Type B pancreatic cell (in vitro differentiated cells): Measurements from ENCODE around the gene SNCB. TPM values are rescaled to one million over a fixed set of nuclear protein-coding genes. Genes with fewer than 3 reads are reported as not detected.

Experiments used
- DNase-seq: peaks from one replicate; pipeline ENCODE4 v3.0.0; 2021; ENCODE audit warnings: mixed read lengths; ENCODE audit not compliant: unreplicated experiment; ENCODE audit errors: extremely low spot score
- H3K27ac Mint-ChIP-seq: 2 replicates; pipeline ENCODE4 v1.8.0; 2021; ENCODE audit warnings: mild to moderate bottlenecking, mixed read lengths
- H3K27me3 Mint-ChIP-seq: 2 replicates; pipeline ENCODE4 v1.8.0; 2021; ENCODE audit warnings: mixed read lengths
- H3K36me3 Mint-ChIP-seq: 2 replicates; pipeline ENCODE4 v1.8.0; 2021; ENCODE audit warnings: mixed read lengths
- H3K4me1 Mint-ChIP-seq: one replicate; pipeline ENCODE4 v1.8.0; 2021; ENCODE audit warnings: mixed read lengths; ENCODE audit not compliant: unreplicated experiment
- H3K4me3 Mint-ChIP-seq: 2 replicates; pipeline ENCODE4 v1.8.0; 2021; ENCODE audit warnings: mild to moderate bottlenecking, mixed read lengths
- H3K9me3 Mint-ChIP-seq: 2 replicates; pipeline ENCODE4 v1.8.0; 2021; ENCODE audit warnings: mixed read lengths
- total RNA-seq: library from RNA; stranded (reverse); gene quantifications from 2 replicates; pipeline ENCODE4 v1.2.1, GENCODE V29; 2021; ENCODE audit warnings: low replicate concordance
- TF ChIP-seq, protein P1 (sequence below): fragments of 200-600 bp; sonication (generic); conservative IDR thresholded peaks from 2 replicates; pipeline ENCODE4 v1.5.0; 2021; ENCODE audit warnings: antibody characterized with exemption, mild to moderate bottlenecking

SNCB gene
- total RNA-seq, 1 donor from 2014 or later = 0.97 TPM

GRCh38 chr5:176577312-176578176 lies 52.8 kb downstream of the SNCB start:
- H3K36me3 Mint-ChIP-seq = no peaks in the 10 kb centered on the region
- H3K27me3 Mint-ChIP-seq = peaks cover 6% of the 10 kb centered on the region

GRCh38 chr5:176575488-176576422 lies 54.6 kb downstream of the SNCB start:
- no peak overlapping the region for H3K27ac Mint-ChIP-seq
- no peak overlapping the region for H3K4me3 Mint-ChIP-seq
- no peaks in the 10 kb centered on the region for H3K4me1 Mint-ChIP-seq
- H3K36me3 Mint-ChIP-seq = no peaks in the 10 kb centered on the region
- DNase-seq = no peak
- H3K9me3 Mint-ChIP-seq = no peaks in the 10 kb centered on the region
- peaks cover 10% of the 10 kb centered on the region for H3K27me3 Mint-ChIP-seq
- TF ChIP-seq, protein P1, sequence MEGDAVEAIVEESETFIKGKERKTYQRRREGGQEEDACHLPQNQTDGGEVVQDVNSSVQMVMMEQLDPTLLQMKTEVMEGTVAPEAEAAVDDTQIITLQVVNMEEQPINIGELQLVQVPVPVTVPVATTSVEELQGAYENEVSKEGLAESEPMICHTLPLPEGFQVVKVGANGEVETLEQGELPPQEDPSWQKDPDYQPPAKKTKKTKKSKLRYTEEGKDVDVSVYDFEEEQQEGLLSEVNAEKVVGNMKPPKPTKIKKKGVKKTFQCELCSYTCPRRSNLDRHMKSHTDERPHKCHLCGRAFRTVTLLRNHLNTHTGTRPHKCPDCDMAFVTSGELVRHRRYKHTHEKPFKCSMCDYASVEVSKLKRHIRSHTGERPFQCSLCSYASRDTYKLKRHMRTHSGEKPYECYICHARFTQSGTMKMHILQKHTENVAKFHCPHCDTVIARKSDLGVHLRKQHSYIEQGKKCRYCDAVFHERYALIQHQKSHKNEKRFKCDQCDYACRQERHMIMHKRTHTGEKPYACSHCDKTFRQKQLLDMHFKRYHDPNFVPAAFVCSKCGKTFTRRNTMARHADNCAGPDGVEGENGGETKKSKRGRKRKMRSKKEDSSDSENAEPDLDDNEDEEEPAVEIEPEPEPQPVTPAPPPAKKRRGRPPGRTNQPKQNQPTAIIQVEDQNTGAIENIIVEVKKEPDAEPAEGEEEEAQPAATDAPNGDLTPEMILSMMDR = no peak

More at GRCh38 chr5:176577312-176578176, 52.8 kb downstream of the SNCB start:
- no peaks in the 10 kb centered on the region for H3K4me1 Mint-ChIP-seq
- DNase-seq = no peak
- no peak overlapping the region for H3K27ac Mint-ChIP-seq
- H3K9me3 Mint-ChIP-seq = no peaks in the 10 kb centered on the region
- no peak overlapping the region for H3K4me3 Mint-ChIP-seq
- TF ChIP-seq, protein P1 = no peak

- H3K36me3 Mint-ChIP-seq = no peaks in the 10 kb centered on the region
- H3K4me3 Mint-ChIP-seq = no peak overlapping the region
- TF ChIP-seq, protein P1 = no peak
- H3K27me3 Mint-ChIP-seq = peaks cover 10% of the 10 kb centered on the region
- DNase-seq = no peak
- no peak overlapping the region for H3K27ac Mint-ChIP-seq
- no peaks in the 10 kb centered on the region for H3K4me1 Mint-ChIP-seq
- no peaks in the 10 kb centered on the region for H3K9me3 Mint-ChIP-seq
Measured at GRCh38 chr5:176575066-176575465, 55.3 kb downstream of the SNCB start.

DNA sequence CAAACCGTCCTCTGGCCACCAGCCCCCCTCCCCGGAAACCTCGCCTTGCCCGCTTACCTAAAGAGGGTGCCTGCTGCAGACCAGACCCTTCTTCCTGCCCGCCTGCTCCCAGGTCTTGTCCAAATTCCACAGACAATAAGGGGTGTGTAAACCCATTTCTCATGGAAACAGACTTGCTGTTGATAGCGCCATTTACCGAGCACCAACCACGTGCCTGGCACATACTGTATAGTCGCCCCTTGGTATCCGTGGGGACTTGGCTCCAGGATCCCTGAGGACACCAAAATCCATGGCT lies 56.1 kb downstream of the SNCB start:
- DNase-seq = no peak
- Mint-ChIP-seq H3K4me3 (no peak overlapping the region), H3K36me3 (no peaks in the 10 kb centered on the region), H3K27ac (no peak overlapping the region), H3K27me3 (peaks cover 10% of the 10 kb centered on the region), H3K9me3 (no peaks in the 10 kb centered on the region), H3K4me1 (no peaks in the 10 kb centered on the region)
- TF ChIP-seq, protein P1 = peak; percentile 50

GRCh38 chr5:176573564-176574296 lies 56.6 kb downstream of the SNCB start:
- DNase-seq = peak; percentile 76
- H3K4me1 Mint-ChIP-seq = no peaks in the 10 kb centered on the region
- TF ChIP-seq, protein P1 = peak; percentile 85
- H3K4me3 Mint-ChIP-seq = no peak overlapping the region
- H3K9me3 Mint-ChIP-seq = no peaks in the 10 kb centered on the region
- H3K27ac Mint-ChIP-seq = no peak overlapping the region
- H3K36me3 Mint-ChIP-seq = no peaks in the 10 kb centered on the region
- peaks cover 10% of the 10 kb centered on the region for H3K27me3 Mint-ChIP-seq
